ENCODE measurements around the gene SSH3. TPM values are rescaled to one million over a fixed set of nuclear protein-coding genes. Genes with fewer than 3 reads are reported as not detected.

The SSH3 gene
- total RNA-seq, 6 experiments from 2014 or later = 10.9 to 17.9 (median 14.5) TPM

DNA sequence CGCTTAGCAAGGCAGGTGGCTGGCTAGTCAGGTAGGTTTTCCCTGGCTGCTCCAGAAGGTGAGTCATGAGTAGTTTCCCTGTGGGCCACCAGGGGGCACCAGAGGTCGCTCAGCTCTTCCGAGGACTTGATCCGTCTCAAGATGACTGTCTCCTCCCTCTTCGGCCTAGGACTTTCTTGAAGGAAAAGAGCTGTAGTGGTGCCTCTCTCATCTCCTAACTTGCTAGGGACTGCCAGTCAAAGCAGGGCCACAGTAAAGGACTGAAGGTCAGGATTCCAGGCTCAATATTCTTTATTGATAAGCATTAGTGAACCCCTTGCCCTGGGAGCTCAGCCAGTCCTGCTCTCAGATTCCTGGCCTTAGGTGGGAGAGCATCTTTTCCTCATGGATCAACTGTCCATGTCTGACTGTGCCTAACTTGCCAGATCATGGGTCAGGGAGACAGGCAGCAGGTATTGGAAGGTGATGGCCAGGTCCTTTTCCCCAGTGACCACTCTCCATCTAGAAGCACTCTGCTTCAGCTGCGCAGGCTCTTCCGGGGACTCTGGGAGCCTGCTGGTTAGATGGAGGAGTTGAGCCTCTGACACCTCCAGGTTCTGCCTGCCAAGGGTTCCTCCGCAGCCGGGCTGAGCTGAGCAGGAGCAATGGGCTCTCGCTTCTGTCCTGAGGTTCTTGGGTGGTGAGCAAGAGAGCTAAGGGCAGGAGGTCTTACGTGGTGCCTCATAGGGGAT lies 48.1 kb downstream of the SSH3 start:
- Histone ChIP-seq H3K4me1 (peaks cover 2 to 40% (median 21%) of the 10 kb centered on the region in 4 donors), H3K27ac (peak overlapping the region in 2 of 3 donors; percentile 18 to 22), H3K27me3 (no peaks in the 10 kb centered on the region), H3K36me3 (no peaks in the 10 kb centered on the region), H3K4me3 (peak overlapping the region in 1 of 3 donors; percentile 79), H3K9me3 (no peaks in the 10 kb centered on the region)
- ATAC-seq (peak in 2 of 4 donors; percentile 6 to 14), DNase-seq (peak in 1 of 3 donors; percentile 43)
- 100% methylated on average over 4 of the region's 11 CpGs for WGBS (ENCODE audit: insufficient coverage, low coverage, low lambda C conversion rate, missing lambda C conversion rate)
- intact Hi-C loops (cut with DNase I) = no loop called here
- TF ChIP-seq POLR2A (IDR thresholded peaks at IDR 0.05) = no peak
- TF ChIP-seq, protein P1, sequence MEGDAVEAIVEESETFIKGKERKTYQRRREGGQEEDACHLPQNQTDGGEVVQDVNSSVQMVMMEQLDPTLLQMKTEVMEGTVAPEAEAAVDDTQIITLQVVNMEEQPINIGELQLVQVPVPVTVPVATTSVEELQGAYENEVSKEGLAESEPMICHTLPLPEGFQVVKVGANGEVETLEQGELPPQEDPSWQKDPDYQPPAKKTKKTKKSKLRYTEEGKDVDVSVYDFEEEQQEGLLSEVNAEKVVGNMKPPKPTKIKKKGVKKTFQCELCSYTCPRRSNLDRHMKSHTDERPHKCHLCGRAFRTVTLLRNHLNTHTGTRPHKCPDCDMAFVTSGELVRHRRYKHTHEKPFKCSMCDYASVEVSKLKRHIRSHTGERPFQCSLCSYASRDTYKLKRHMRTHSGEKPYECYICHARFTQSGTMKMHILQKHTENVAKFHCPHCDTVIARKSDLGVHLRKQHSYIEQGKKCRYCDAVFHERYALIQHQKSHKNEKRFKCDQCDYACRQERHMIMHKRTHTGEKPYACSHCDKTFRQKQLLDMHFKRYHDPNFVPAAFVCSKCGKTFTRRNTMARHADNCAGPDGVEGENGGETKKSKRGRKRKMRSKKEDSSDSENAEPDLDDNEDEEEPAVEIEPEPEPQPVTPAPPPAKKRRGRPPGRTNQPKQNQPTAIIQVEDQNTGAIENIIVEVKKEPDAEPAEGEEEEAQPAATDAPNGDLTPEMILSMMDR (IDR thresholded peaks at IDR 0.05) = peak; percentile 83 to 96 (median 94)

DNA sequence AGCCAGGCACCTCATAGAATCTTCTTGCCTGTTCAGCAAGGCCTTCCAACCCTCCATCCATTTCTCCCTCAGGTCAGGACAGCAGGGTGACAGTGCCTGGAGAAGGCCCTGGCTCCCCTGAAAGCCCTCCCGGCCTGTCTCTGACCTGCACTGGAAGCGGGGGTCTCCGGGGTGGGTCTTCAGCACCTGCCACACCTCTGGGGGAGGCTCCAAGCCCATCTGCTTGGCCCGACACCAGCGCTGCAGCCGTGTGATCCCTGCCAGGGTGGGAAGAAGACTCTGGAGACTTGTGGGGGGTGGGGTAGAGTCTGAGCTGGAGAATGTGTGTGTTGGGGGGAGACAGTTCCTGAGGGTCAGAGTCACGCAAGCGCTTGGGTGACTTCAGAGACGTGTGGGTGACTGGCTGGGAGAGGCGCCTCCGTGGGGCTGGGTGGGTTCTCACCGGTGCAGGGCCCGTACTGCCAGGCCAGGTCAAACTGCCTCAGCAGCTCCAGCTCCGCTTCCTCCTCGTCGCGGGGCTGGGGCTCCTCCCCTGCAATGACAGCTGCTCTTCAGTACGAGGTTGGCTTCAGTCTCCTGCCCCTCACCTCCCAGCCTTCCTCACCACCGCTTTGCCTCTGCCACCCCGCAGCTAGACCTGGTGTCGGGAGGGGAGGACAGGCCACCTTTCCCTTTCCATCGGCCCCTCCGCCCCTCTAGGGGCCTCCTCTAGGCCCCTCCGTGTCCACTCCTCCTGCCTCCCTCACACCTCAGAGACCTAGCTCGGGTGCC lies 49.4 kb downstream of the SSH3 start:
- Histone ChIP-seq H3K4me3 (peak overlapping the region; percentile 79 to 95 (median 82)), H3K4me1 (peaks cover 2 to 40% (median 21%) of the 10 kb centered on the region in 4 donors), H3K27ac (peak overlapping the region; percentile 97 to 99 (median 98)), H3K36me3 (no peaks in the 10 kb centered on the region), H3K27me3 (no peaks in the 10 kb centered on the region), H3K9me3 (no peaks in the 10 kb centered on the region)
- intact Hi-C loops (cut with DNase I) = no loop called here
- TF ChIP-seq POLR2A (IDR thresholded peaks at IDR 0.05) = no peak
- TF ChIP-seq, protein P1 (IDR thresholded peaks at IDR 0.05) = no peak
- DNase-seq (peak in 2 of 3 donors; percentile 61 to 73), ATAC-seq (peak; percentile 1 to 26 (median 12))
- 15% methylated on average over 11 of the region's 25 CpGs for WGBS (ENCODE audit: insufficient coverage, low coverage, low lambda C conversion rate, missing lambda C conversion rate)

DNA sequence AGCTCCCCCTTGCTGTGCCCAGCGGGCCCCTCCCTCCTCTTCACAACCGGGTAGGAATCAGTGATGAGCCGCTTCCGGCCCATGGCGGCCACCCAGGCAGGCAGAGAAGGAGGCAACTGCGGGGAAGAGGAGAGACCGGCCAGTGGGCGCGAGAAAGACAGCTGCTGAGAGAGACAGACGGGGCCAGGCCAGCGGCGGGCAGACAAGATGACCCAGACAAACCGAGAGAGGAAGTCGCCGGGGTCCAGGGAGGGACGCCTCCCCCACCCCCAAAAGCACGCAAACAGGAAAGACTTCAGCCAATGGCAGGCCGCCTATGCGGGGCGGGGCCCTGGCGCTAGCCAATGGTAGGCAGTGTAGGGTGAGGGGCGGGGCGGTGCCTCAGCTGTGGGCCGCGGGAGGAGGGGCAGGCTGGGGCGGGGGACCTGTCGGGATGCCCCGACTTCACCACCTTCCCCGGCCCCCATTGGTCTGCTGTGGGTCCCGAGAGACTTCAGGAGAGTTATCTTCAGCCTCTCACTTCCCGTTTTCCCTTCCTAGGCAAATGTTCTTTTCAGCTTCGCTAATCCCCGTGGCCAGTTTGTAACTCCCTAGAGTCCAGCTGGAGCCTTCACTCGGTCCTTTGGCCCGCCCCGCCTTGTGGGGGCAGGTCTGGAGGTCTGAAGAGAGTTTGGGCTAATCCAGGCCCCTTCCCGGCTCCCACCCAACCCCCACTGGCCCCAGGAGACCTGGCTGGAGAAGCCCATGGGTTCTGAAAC lies 50.2 kb downstream of the SSH3 start, which contains the start of gene POLD4:
POLD4 (minus strand) TSS at position 230 of the 758 bp plus-strand sequence; CDS start at position 83, 147 bp downstream.
- 0% methylated on average over 20 of the region's 37 CpGs for WGBS (ENCODE audit: insufficient coverage, low coverage, low lambda C conversion rate, missing lambda C conversion rate)
- Histone ChIP-seq H3K27ac (peak within 1 kb of the TSS; percentile 97 to 99 (median 98)), H3K4me1 (peaks cover 2 to 40% (median 21%) of the 10 kb centered on the region in 4 donors), H3K4me3 (peak within 1 kb of the TSS; percentile 79 to 95 (median 82)), H3K36me3 (no peaks in the 10 kb centered on the region), H3K9me3 (no peaks in the 10 kb centered on the region), H3K27me3 (no peaks in the 10 kb centered on the region)
- peak; percentile 77 to 91 (median 88) for ATAC-seq
- intact Hi-C loops (cut with DNase I) = no loop called here
- DNase-seq = peak; percentile 99 to 100 (median 99)
- peak; percentile 98 for TF ChIP-seq POLR2A (IDR thresholded peaks at IDR 0.05)
- TF ChIP-seq, protein P1 (IDR thresholded peaks at IDR 0.05) = no peak
